Measurements from ENCODE around the gene FUT8. TPM values are rescaled to one million over a fixed set of nuclear protein-coding genes. Genes with fewer than 3 reads are reported as not detected.
"Not testable (repeated sequence)": the region's sequence is repeated elsewhere in the genome, so short reads cannot be mapped to it uniquely, and the experiment has no call there.

The FUT8 gene
- total and polyA plus RNA-seq, 5 experiments from 2014 or later = 10.0 to 51.2 (median 15.2) TPM

DNA sequence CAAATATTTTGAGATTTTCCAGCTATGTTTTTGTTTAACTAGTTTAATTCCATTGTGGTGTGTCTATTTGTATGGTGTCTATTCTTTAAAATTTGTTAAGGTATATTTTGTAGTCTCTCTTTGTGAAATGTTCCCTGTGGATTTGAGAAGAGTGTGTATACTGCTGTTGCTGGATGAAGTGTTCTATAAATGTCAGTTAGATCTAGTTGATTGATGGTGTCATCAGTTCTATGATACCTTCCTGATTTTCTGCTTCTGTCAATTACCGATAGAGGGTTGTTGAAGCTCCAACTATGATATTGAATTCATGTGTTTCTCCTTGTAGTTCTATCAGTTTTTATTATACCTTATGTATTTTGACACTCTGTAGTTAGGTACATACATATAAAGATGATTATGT is 53.1 kb downstream of the FUT8 start:
- ATAC-seq (no peak), DNase-seq (no peak)
- H3K36me3 Mint-ChIP-seq = peaks cover 6 to 58% (median 37%) of the 10 kb centered on the region in 3 donors
- no peak overlapping the region for H3K4me3 Mint-ChIP-seq
- H3K9me3 Mint-ChIP-seq = peaks cover 0 to 2% (median 0%) of the 10 kb centered on the region in 9 donors
- peaks cover 27 to 70% (median 57%) of the 10 kb centered on the region in 4 donors for H3K4me1 Mint-ChIP-seq
- POLR2A ChIA-PET = interaction anchor here (0.6 kb wide), 1 partner anchor 12 kb away, joined by 5 read pairs; no protein-coding TSS in a partner anchor
- H3K27ac Mint-ChIP-seq = peak overlapping the region in 3 of 10 donors; percentile 4 to 17 (median 6)
- no peaks in the 10 kb centered on the region for H3K27me3 Mint-ChIP-seq

DNA sequence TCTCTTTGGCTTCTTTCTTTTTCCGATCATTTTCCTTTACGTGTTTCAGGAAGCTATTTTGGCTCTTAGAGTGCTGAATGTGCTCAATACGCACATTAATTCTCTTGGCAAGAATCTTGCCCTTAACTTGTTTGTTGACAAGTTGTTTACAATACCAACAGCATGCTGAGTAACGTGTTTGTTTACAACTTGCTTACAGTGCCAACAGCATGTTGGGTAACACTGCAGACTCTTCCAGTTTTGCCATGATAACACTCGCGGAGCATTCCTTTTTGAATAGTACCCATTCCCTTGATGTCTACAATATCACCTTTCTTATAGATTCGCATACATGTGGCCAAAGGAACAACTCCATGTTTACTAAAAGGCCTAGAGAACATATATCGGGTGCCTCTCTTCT is 55.4 kb downstream of the FUT8 start:
- ATAC-seq, POLR2A ChIA-PET, H3K4me3 Mint-ChIP-seq, H3K9me3 Mint-ChIP-seq, DNase-seq, H3K27me3 Mint-ChIP-seq: not testable (repeated sequence)
- Mint-ChIP-seq H3K36me3 (peaks cover 4 to 48% (median 30%) of the 10 kb centered on the region in 3 donors), H3K27ac (peak overlapping the region in 2 of 10 donors; percentile 29 to 56), H3K4me1 (peaks cover 17 to 58% (median 51%) of the 10 kb centered on the region in 4 donors)

DNA sequence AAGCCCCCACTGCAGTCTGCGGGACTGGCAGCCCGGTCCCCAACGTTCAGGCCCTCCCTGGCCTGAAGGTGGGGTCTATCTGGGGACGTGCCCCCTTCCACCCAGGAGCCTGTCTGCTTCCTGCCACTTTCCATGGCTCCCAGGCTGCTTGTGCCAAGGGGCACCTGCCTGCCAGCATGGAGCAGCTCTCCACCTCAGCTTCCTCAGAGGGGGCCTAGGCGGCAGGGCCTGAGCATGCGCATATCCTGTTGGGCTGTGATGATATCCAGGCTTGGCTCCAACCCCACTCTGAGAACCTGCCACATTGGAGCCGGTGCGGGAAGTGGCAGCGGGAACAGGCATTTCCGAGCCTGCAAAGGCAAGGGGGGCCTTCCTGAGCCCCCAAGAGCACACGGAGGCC is 57.4 kb downstream of the FUT8 start:
- DNase-seq (no peak), ATAC-seq (no peak)
- Mint-ChIP-seq H3K27ac (peak overlapping the region in 1 of 10 donors; percentile 28), H3K9me3 (no peaks in the 10 kb centered on the region), H3K4me1 (peaks cover 19 to 59% (median 42%) of the 10 kb centered on the region in 4 donors), H3K4me3 (no peak overlapping the region), H3K36me3 (peaks cover 4 to 39% (median 13%) of the 10 kb centered on the region in 3 donors), H3K27me3 (no peaks in the 10 kb centered on the region)
- POLR2A ChIA-PET = no interaction called here

DNA sequence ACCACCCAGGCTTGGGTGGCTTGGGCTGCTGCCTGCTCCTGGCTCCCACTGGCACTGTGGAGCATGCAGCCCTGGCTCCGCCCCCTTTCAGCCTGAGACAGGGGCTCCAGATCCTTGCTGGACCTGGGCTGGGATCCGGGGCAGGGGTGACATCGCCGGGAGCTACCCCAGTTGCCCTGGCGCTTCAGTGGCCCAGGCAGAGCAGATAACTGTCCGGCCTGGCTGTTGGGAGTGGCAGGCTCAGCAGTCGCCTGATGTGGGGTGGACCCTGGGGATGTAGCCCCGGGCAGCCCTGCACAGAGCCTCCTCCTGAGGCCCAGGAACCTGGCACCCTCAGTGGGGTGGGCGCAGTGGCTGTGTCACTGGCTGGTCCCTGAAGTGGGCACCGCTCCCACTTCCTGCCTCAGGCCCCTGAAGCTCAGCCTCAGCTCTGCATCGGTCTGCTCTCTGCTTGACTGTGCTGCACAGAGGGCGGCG is 57.9 kb downstream of the FUT8 start:
- H3K27ac Mint-ChIP-seq = peak overlapping the region in 1 of 10 donors; percentile 66
- peaks cover 19 to 60% (median 42%) of the 10 kb centered on the region in 4 donors for H3K4me1 Mint-ChIP-seq
- no peak overlapping the region for H3K4me3 Mint-ChIP-seq

DNA sequence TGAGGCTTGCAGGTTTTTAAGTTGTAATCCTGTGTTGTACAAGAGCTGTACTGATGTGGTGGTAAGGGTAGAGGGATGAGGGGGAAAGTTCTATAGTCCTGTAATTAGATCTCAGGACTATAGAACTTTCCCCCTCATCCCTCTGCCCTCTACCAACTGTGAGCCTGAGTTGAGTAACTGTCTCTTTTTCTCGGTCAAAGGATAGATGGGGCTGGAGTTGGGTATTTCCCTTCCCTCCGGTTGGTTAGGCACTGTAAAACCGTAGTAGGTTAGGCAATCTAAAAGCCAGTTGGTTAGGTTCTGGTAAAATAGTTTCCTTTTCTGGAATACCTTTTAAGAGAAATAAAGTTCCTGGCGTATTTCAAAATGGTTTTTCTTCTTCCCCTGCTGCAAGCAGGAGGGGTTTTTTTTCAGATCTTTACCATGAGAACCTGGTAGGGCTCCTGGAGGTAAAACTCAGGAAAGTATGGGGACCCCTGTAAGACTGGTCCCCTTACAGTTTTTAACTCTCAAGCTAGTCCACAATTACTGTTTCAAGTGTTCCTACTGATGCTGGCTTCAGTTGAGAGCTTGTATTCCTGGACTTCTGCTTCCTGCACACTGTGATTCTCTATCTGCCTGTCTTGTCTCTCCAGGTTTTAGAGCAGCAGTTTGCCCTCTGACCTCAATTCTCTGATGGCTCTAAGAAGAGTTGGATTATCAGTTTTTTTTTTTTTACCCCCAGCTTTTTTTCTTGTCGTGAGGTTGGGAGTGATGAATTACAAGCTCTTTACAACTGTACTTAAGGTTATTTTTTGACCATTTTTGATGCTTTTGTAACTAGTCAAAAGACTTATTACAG is 58.7 kb downstream of the FUT8 start:
- H3K36me3 Mint-ChIP-seq = peaks cover 4 to 32% (median 12%) of the 10 kb centered on the region in 3 donors
- peak overlapping the region in 2 of 10 donors; percentile 9 to 51 for H3K4me3 Mint-ChIP-seq
- no peaks in the 10 kb centered on the region for H3K9me3 Mint-ChIP-seq
- H3K27ac Mint-ChIP-seq = peak overlapping the region in 9 of 10 donors; percentile 36 to 85 (median 66)
- POLR2A ChIA-PET = no interaction called here
- no peak for DNase-seq
- peaks cover 20 to 61% (median 44%) of the 10 kb centered on the region in 4 donors for H3K4me1 Mint-ChIP-seq
- no peaks in the 10 kb centered on the region for H3K27me3 Mint-ChIP-seq
- ATAC-seq = no peak

More for the DNA sequence above, 57.9 kb downstream of the FUT8 start:
- DNase-seq (no peak), ATAC-seq (no peak)
- peaks cover 4 to 34% (median 15%) of the 10 kb centered on the region in 3 donors for H3K36me3 Mint-ChIP-seq
- POLR2A ChIA-PET = interaction anchor here (0.5 kb wide), 1 partner anchor 13 kb away, joined by 3 read pairs; no protein-coding TSS in a partner anchor
- no peaks in the 10 kb centered on the region for H3K27me3 Mint-ChIP-seq
- no peaks in the 10 kb centered on the region for H3K9me3 Mint-ChIP-seq

DNA sequence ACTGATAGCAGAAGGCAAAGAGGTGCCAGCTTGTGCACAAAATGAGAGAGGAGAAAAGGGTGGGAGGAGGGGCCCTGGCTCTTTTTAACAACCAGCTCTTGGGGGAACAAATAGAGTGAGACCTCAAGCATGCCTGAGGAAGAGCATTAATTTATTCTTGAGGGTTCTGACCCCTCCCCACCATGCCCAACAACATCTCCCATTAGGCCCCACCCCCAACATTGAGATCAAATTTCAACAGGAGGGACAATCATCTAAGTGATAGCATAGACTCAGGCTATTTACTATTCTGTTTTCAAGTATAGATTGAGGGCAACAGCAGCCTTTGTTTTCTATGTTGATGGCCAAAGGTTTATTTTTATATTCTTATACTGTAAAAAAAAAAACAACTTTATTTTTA is 59.7 kb downstream of the FUT8 start:
- H3K27ac Mint-ChIP-seq = peak overlapping the region in 2 of 10 donors; percentile 55 to 80
- ATAC-seq (no peak), DNase-seq (no peak)
- no peaks in the 10 kb centered on the region for H3K27me3 Mint-ChIP-seq
- H3K9me3 Mint-ChIP-seq = no peaks in the 10 kb centered on the region
- H3K36me3 Mint-ChIP-seq = peaks cover 4 to 28% (median 9%) of the 10 kb centered on the region in 3 donors
- no peak overlapping the region for H3K4me3 Mint-ChIP-seq
- POLR2A ChIA-PET = no interaction called here
- peaks cover 22 to 68% (median 50%) of the 10 kb centered on the region in 4 donors for H3K4me1 Mint-ChIP-seq

DNA sequence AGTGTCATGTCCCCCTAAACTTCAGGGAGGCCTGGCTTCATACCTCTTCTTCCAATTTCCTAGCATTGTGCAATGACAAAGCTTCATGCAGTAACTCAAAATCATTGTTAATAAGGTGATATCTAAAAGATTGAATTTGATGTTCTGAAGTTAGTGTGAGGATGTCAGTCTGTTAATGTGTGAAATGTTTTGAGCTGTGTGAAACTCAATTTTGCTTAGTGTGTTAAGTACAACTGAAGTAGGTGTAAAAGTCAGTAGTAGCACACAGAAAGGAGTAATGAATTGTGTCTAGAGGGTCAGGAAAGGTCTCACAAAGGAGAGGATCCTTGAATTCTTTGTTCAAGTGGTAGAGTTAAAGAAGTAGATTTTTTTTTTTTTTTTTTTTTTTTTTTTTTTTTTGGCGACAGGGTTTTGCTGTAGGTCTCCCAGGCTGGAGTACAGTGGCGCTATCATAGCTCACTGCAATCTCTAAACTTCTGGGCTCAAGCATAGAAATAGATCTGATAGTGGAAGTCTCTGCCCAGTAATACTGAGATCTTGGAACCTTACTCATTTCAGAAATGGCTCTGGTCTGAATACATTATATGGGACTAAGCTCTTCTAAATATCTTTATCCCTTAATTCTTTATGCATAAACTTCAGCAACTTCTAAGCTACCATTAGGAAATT is 63.9 kb downstream of the FUT8 start:
- ATAC-seq (no peak), DNase-seq (no peak)
- POLR2A ChIA-PET = interaction anchor here (0.5 to 0.7 kb wide), 2 partner anchors 28 to 43 kb away, joined by 3 to 4 read pairs; no protein-coding TSS in a partner anchor
- no peaks in the 10 kb centered on the region for H3K9me3 Mint-ChIP-seq
- peaks cover 0 to 25% (median 12%) of the 10 kb centered on the region in 3 donors for H3K36me3 Mint-ChIP-seq
- H3K4me1 Mint-ChIP-seq = peaks cover 26 to 74% (median 64%) of the 10 kb centered on the region in 4 donors
- peak overlapping the region in 1 of 10 donors; percentile 40 for H3K27ac Mint-ChIP-seq
- no peaks in the 10 kb centered on the region for H3K27me3 Mint-ChIP-seq
- H3K4me3 Mint-ChIP-seq = peak overlapping the region in 1 of 10 donors; percentile 26

DNA sequence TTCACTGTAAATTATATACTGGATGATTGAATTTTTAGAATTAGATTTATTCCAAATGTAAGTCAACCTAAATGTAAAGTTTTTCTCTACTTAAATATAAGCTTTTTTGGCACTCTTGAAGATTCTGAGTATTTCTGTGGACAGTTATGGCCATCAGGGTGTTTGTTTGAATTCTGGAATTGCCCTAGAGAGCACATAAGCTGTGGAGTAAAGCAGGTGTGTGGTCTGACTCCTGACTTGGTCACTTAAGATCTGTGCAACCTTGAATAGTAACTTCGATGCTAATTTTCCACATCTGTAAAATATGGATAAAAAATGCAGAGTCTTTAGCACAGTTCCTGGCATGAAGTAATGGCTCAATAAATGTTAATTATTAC is 64.4 kb downstream of the FUT8 start:
- Mint-ChIP-seq H3K27ac (no peak overlapping the region), H3K36me3 (peaks cover 0 to 25% (median 12%) of the 10 kb centered on the region in 3 donors), H3K4me3 (no peak overlapping the region), H3K9me3 (no peaks in the 10 kb centered on the region), H3K4me1 (peaks cover 25 to 74% (median 64%) of the 10 kb centered on the region in 4 donors), H3K27me3 (no peaks in the 10 kb centered on the region)
- DNase-seq = no peak
- POLR2A ChIA-PET = interaction anchor here (0.7 kb wide), 2 partner anchors 11 to 28 kb away, joined by 3 to 5 read pairs; no protein-coding TSS in a partner anchor
- ATAC-seq = no peak

DNA sequence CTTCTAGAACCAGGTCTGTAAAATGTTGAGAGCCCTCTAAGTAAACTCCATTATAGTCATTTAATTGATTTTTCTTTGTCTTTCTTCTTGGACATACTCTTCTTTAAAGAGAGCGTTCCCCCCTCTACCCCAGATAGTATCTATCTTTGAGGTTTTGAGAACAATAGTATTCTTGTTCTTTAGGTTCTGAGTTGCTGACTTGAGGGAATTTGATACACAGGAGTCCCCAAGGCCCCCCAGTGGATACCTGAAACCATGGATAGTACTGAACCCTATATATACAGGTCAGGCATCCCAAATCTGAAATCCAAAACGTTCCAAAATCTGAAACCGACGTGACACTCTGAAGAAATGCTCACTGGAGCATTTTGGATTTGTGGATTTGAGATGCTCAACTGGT is 65.5 kb downstream of the FUT8 start:
- H3K4me1 Mint-ChIP-seq = peaks cover 29 to 77% (median 71%) of the 10 kb centered on the region in 4 donors
- no peaks in the 10 kb centered on the region for H3K27me3 Mint-ChIP-seq
- H3K27ac Mint-ChIP-seq = peak overlapping the region in 2 of 10 donors; percentile 11 to 35
- ATAC-seq (no peak), DNase-seq (no peak)
- POLR2A ChIA-PET = no interaction called here
- no peaks in the 10 kb centered on the region for H3K9me3 Mint-ChIP-seq
- H3K36me3 Mint-ChIP-seq = peaks cover 0 to 36% (median 18%) of the 10 kb centered on the region in 3 donors
- peak overlapping the region in 1 of 10 donors; percentile 12 for H3K4me3 Mint-ChIP-seq

DNA sequence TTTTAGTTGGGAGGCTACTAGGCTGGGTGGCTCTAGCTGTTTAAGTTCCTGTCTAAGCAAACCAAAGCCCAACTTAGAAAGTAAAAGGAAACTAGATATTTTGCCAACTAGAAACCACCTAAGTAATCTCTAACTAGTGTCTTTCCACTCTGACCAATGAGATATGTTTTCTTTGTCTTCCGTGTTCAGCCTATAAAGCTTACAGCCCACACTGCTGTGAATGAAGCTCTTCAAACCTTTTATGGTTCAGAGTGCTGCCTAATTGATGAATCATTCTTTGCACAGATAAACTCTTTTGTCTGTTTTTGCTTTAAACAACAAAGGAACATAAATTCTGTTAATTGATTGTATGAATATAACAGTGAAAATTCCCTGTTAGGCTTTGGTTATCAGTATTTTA is 66.1 kb downstream of the FUT8 start:
- peak overlapping the region in 1 of 10 donors; percentile 39 for H3K4me3 Mint-ChIP-seq
- peak overlapping the region in 3 of 10 donors; percentile 4 to 81 (median 31) for H3K27ac Mint-ChIP-seq
- H3K27me3 Mint-ChIP-seq = no peaks in the 10 kb centered on the region
- peaks cover 0 to 39% (median 21%) of the 10 kb centered on the region in 3 donors for H3K36me3 Mint-ChIP-seq
- H3K4me1 Mint-ChIP-seq = peaks cover 32 to 78% (median 74%) of the 10 kb centered on the region in 4 donors
- DNase-seq (peak in 2 of 10 donors; percentile 11 to 16), ATAC-seq (peak; percentile 46 to 86)
- POLR2A ChIA-PET = no interaction called here
- no peaks in the 10 kb centered on the region for H3K9me3 Mint-ChIP-seq

DNA sequence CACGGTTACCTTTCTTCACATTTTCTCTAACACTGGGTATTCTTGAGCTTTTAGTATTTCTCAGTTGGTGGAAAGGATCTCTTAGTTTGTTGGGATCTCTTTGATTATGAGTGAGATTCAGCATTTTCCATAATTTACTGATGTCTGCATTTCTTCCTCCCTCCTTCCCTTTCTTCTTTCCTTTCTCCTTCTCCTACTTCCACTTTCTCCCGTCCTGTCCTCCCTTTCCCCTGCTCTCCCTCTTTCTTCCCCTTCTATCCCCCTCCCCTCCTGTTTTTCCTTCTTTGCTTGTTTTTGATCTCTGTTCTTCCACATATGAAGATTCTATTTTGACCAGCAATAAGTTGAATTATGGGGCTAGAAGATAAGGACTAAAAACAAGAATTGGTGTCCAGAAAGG is 66.9 kb downstream of the FUT8 start:
- no peak for ATAC-seq
- Mint-ChIP-seq H3K4me1 (peaks cover 30 to 82% (median 77%) of the 10 kb centered on the region in 4 donors), H3K27ac (peak overlapping the region in 2 of 10 donors; percentile 1 to 56), H3K4me3 (no peak overlapping the region), H3K27me3 (no peaks in the 10 kb centered on the region), H3K36me3 (peaks cover 0 to 34% (median 21%) of the 10 kb centered on the region in 3 donors), H3K9me3 (no peaks in the 10 kb centered on the region)
- POLR2A ChIA-PET = no interaction called here
- DNase-seq = no peak

DNA sequence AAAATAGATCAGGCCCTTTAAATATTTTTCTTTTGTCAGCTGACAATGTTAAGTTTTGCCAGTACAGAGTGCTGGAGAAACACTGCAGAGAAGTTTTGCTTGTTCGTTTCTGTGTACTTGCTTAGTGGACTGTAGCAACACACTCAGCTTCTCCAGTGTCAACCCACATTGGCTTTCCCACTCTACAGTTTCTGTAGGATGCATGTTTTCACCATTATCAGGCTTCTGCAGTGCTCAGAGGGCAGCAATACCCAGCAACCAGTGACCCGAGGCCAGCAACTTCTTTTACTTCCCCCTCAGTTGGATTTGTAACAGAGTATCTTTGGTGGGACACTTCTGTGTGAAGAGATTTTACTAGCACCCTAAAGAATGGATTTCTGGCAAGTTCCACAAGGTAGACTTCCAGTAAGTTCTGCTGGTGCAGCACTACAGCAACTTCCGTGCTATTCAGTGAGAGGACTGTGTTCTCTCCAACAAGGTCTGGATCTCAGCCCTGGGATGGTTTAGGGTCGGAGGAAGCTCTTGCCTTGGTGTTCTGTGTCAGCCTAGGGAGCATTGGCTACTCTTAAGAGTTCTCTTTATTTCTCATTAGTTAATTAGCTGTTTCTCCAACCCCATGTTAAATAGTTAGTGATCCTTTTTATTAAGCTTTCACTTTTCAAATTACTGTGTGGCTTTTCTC is 70.4 kb downstream of the FUT8 start:
- Mint-ChIP-seq H3K4me3 (no peak overlapping the region), H3K9me3 (no peaks in the 10 kb centered on the region), H3K27me3 (no peaks in the 10 kb centered on the region), H3K27ac (no peak overlapping the region), H3K36me3 (peaks cover 3 to 41% (median 21%) of the 10 kb centered on the region in 3 donors), H3K4me1 (peaks cover 32 to 76% (median 73%) of the 10 kb centered on the region in 4 donors)
- DNase-seq = no peak
- ATAC-seq = no peak
- POLR2A ChIA-PET = interaction anchor here (0.7 kb wide), 1 partner anchor 12 kb away, joined by 3 read pairs; no protein-coding TSS in a partner anchor
